Endothelial cell of umbilical vein (primary cell): ENCODE results near the gene ATP2B2. TPM values are rescaled to one million over a fixed set of nuclear protein-coding genes. Genes with fewer than 3 reads are reported as not detected.

Source experiments
- BruUV-seq: library from RNA; stranded (reverse); fragments of 400-500 nt; replicated peaks from 2 replicates; lab custom pipeline; 2021; lab: Mats Ljungman, UMichigan
- CTCF ChIA-PET: fragments of 300-600, 350-600 bp; sonication (Branson Sonifier 250); formaldehyde crosslinking; loops from one replicate; lab custom pipeline; 2021; ENCODE audit warnings: antibody characterized with exemption, inconsistent platforms; lab: Charles Lee
- POLR2A ChIA-PET: fragments of 300-600, 350-600 bp; sonication (Branson Sonifier 250); formaldehyde crosslinking; loops from one replicate; lab custom pipeline; 2021; ENCODE audit warnings: antibody characterized with exemption, inconsistent platforms; lab: Charles Lee
- DNase-seq: peaks from one replicate; pipeline ENCODE4 v3.0.0-alpha.2; 2011; ENCODE audit warnings: low read depth, low spot score
- FAIRE-seq: peaks from 2 replicates; lab custom pipeline; 2011; peaks lifted over from hg19 to GRCh38; lab: Jason Lieb, UNC
- H2AFZ ChIP-seq: 2 replicates; pipeline ENCODE4 v1.6.0; 2012; ENCODE audit warnings: low read depth, low read length, control low read depth, inconsistent platforms
- H3K27ac ChIP-seq: 2 replicates; pipeline ENCODE4 v1.5.1; 2011; ENCODE audit warnings: low read depth, mild to moderate bottlenecking, control low read depth, low read length, moderate library complexity; ENCODE audit not compliant: insufficient read depth
- H3K27me3 ChIP-seq, 2 experiments: 2 replicates each; pipeline versions ENCODE4 v1.6.0 to v1.6.1; 2011; ENCODE audit warnings: low read length in 2 of 2, mixed read lengths in 1 of 2; ENCODE audit not compliant: control insufficient read depth in 2 of 2, insufficient read depth in 2 of 2
- H3K36me3 ChIP-seq, 2 experiments: 2 replicates in 1 of 2; 3 replicates in 1 of 2; pipeline ENCODE4 v1.5.1; 2011; ENCODE audit warnings: low read length in 2 of 2, mild to moderate bottlenecking in 1 of 2, moderate library complexity in 1 of 2; ENCODE audit not compliant: control insufficient read depth in 2 of 2, insufficient read depth in 2 of 2; ENCODE audit errors: extremely low read depth in 1 of 2
- H3K4me1 ChIP-seq: 3 replicates; pipeline ENCODE4 v1.5.1; 2011; ENCODE audit warnings: mild to moderate bottlenecking, low read length; ENCODE audit not compliant: control insufficient read depth, insufficient read depth; ENCODE audit errors: extremely low read depth
- H3K4me2 ChIP-seq: 2 replicates; pipeline ENCODE4 v1.6.1; 2011; ENCODE audit warnings: low read length, control low read depth, mixed read lengths; ENCODE audit not compliant: insufficient read depth
- H3K4me3 ChIP-seq, 3 experiments: fragments of 200-600 bp in 1 of 3; sonication (generic), shearing (Covaris generic) in 1 of 3; replicated peaks in 1 of 3; 2 replicates each; pipeline ENCODE4 v1.5.1; 2011 to 2016; ENCODE audit warnings: control low read depth in 3 of 3, low read length in 3 of 3, mild to moderate bottlenecking in 2 of 3, inconsistent platforms in 1 of 3, low read depth in 1 of 3, moderate library complexity in 1 of 3; ENCODE audit not compliant: insufficient read depth in 1 of 3
- H3K79me2 ChIP-seq: 2 replicates; pipeline ENCODE4 v1.6.0; 2012; ENCODE audit warnings: low read length, inconsistent platforms; ENCODE audit not compliant: control insufficient read depth, insufficient read depth
- H3K9ac ChIP-seq: replicated peaks from 2 replicates; pipeline ENCODE3; 2011; ENCODE audit warnings: low read length, control low read depth; ENCODE audit not compliant: insufficient read depth; ENCODE audit errors: extremely low read depth
- H3K9me1 ChIP-seq: replicated peaks from 3 replicates; pipeline ENCODE4 v1.6.0; 2011; ENCODE audit warnings: mild to moderate bottlenecking, low read length; ENCODE audit not compliant: control insufficient read depth, insufficient read depth; ENCODE audit errors: extremely low read depth
- H3K9me3 ChIP-seq: replicated peaks from 2 replicates; pipeline ENCODE4 v1.5.1; 2012; ENCODE audit warnings: low read length, inconsistent platforms; ENCODE audit not compliant: control insufficient read depth, insufficient read depth
- H4K20me1 ChIP-seq: replicated peaks from 2 replicates; pipeline ENCODE3; 2011; ENCODE audit warnings: mild to moderate bottlenecking, low read length; ENCODE audit not compliant: control insufficient read depth, insufficient read depth; ENCODE audit errors: extremely low read depth
- EZH2 ChIP-seq: IDR thresholded peaks from 2 replicates; pipeline ENCODE4 v1.6.1; 2012; ENCODE audit warnings: borderline replicate concordance, low read depth, mild to moderate bottlenecking, moderate library complexity, low read length, inconsistent platforms; ENCODE audit not compliant: severe bottlenecking
- FOS ChIP-seq: IDR thresholded peaks from 2 replicates; pipeline ENCODE4 v1.6.1; 2011; ENCODE audit warnings: mild to moderate bottlenecking, low read length, moderate library complexity, borderline replicate concordance; ENCODE audit not compliant: insufficient read depth
- GATA2 ChIP-seq: IDR thresholded peaks from 2 replicates; pipeline ENCODE4 v1.7.0; 2011; ENCODE audit warnings: low read depth, mild to moderate bottlenecking, moderate library complexity, mixed read lengths, low read length; ENCODE audit not compliant: insufficient read length, insufficient read depth
- JUN ChIP-seq: IDR thresholded peaks from 2 replicates; pipeline ENCODE4 v1.6.1; 2011; ENCODE audit warnings: borderline replicate concordance, low read depth; ENCODE audit not compliant: insufficient read length, insufficient read depth
- MYC ChIP-seq: IDR thresholded peaks from one replicate; pipeline ENCODE4 v1.6.1; 2011; ENCODE audit warnings: mild to moderate bottlenecking, low read depth, low read length
- POLR2A ChIP-seq: IDR thresholded peaks from 2 replicates; pipeline ENCODE4 v1.6.1; 2012; ENCODE audit warnings: low read depth, mild to moderate bottlenecking, control low read depth, low read length
- POLR2AphosphoS5 ChIP-seq: IDR thresholded peaks from 2 replicates; pipeline ENCODE4 v1.6.1; 2012; ENCODE audit warnings: low read depth, mild to moderate bottlenecking, control low read depth, low read length, moderate library complexity; ENCODE audit not compliant: insufficient read depth
- dilution Hi-C: fragments of 300-500 bp; cut with MboI; formaldehyde crosslinking; loops from one replicate; pipeline ENCODE4 v1.15.0; 2019; ENCODE audit warnings: low sequenced_read_pairs; ENCODE audit not compliant: extremely low pct_ligation_motif_present
- intact Hi-C: fragments of 100-400 bp; cut with micrococcal nuclease; formaldehyde crosslinking; loops from one replicate; pipeline ENCODE4 v1.10.0; 2022
- polyA plus RNA-seq, 4 experiments: library from polyadenylated mRNA; depleted of rRNA in 3 of 4; stranded (reverse) in 3 of 4; unstranded in 1 of 4; fragments of >200 nt; gene quantifications; 2 replicates each; pipeline versions ENCODE4 v1.2.1 to v1.2.3, GENCODE V29; 2011 to 2012; ENCODE audit warnings: missing spikeins in 1 of 4
- total RNA-seq: library from RNA; stranded (reverse); gene quantifications from 2 replicates; pipeline ENCODE4 v1.2.3, GENCODE V29; 2021
- TF ChIP-seq, protein P1 (sequence below): IDR thresholded peaks from 2 replicates; pipeline ENCODE4 v1.6.1; 2011; ENCODE audit not compliant: insufficient read depth, insufficient read length
- TF ChIP-seq, protein P2 (sequence below), 2 donors: IDR thresholded peaks; 1 replicate in 1 of 2; 2 replicates in 1 of 2; pipeline ENCODE4 v1.5.1; 2011; ENCODE audit warnings: low read length in 2 of 2, mild to moderate bottlenecking in 2 of 2, moderate library complexity in 2 of 2, control low read depth in 1 of 2, inconsistent platforms in 1 of 2, low read depth in 1 of 2; ENCODE audit not compliant: insufficient read depth in 1 of 2; ENCODE audit errors: extremely low read depth in 1 of 2

ATP2B2 gene
- total and polyA plus RNA-seq, 2 donors (not counting 3 experiments of a cell fraction or from before 2014, with no cell fraction given): not detected

DNA sequence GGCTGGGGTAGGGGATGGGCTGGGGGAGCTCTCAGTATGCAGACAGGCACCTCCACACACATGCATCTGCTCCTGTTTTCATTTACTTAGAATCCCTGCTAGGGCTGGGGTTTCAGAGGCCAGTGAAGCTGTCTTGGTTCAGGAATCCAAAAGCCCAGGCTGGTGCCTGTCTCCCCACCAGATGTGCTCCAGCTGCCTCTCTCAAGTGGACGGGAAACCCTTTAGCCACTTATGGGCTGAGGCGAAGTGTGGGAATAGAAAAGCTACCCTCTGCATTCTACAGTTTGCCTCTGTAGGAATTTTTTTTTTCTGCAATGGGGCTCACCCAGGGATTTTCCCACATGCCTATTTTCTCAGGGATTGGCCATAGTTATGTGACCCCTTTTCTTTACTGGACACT is 72.5 kb downstream of the ATP2B2 start:
- no peaks in the 10 kb centered on the region for H3K27me3 ChIP-seq
- H4K20me1 ChIP-seq: no peaks in the 10 kb centered on the region
- ChIA-PET POLR2A (no interaction called here), CTCF (interaction anchor here (1.2 to 1.4 kb wide), 2 partner anchors 12 to 306 kb away, joined by 3 read pairs; no protein-coding TSS in a partner anchor)
- H3K4me3 ChIP-seq: no peak overlapping the region
- H3K4me1 ChIP-seq: peaks cover 4% of the 10 kb centered on the region
- no peak overlapping the region for H3K4me2 ChIP-seq
- intact Hi-C loops: no loop called here
- BruUV-seq: no TSS peak
- no peak for TF ChIP-seq POLR2A
- TF ChIP-seq EZH2: no peak
- no peak overlapping the region for H2AFZ ChIP-seq
- DNase-seq (no peak), FAIRE-seq (no peak)
- no peaks in the 10 kb centered on the region for H3K79me2 ChIP-seq
- no peak overlapping the region for H3K27ac ChIP-seq
- no peak overlapping the region for H3K9ac ChIP-seq
- no peaks in the 10 kb centered on the region for H3K9me3 ChIP-seq
- H3K9me1 ChIP-seq: no peaks in the 10 kb centered on the region
- dilution Hi-C loops: no loop called here
- H3K36me3 ChIP-seq: no peaks in the 10 kb centered on the region

- Histone ChIP-seq H3K36me3 (no peaks in the 10 kb centered on the region), H3K4me3 (no peak overlapping the region), H3K27me3 (no peaks in the 10 kb centered on the region), H4K20me1 (no peaks in the 10 kb centered on the region), H2AFZ (no peak overlapping the region), H3K9ac (no peak overlapping the region), H3K9me1 (no peaks in the 10 kb centered on the region), H3K4me2 (no peak overlapping the region), H3K4me1 (peaks cover 4% of the 10 kb centered on the region), H3K9me3 (no peaks in the 10 kb centered on the region), H3K27ac (no peak overlapping the region), H3K79me2 (no peaks in the 10 kb centered on the region)
- TF ChIP-seq FOS (no peak), POLR2AphosphoS5 (no peak), JUN (no peak), MYC (no peak), POLR2A (no peak), GATA2 (no peak), EZH2 (no peak)
- TF ChIP-seq, protein P1, sequence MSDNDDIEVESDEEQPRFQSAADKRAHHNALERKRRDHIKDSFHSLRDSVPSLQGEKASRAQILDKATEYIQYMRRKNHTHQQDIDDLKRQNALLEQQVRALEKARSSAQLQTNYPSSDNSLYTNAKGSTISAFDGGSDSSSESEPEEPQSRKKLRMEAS: no peak
- TF ChIP-seq, protein P2, sequence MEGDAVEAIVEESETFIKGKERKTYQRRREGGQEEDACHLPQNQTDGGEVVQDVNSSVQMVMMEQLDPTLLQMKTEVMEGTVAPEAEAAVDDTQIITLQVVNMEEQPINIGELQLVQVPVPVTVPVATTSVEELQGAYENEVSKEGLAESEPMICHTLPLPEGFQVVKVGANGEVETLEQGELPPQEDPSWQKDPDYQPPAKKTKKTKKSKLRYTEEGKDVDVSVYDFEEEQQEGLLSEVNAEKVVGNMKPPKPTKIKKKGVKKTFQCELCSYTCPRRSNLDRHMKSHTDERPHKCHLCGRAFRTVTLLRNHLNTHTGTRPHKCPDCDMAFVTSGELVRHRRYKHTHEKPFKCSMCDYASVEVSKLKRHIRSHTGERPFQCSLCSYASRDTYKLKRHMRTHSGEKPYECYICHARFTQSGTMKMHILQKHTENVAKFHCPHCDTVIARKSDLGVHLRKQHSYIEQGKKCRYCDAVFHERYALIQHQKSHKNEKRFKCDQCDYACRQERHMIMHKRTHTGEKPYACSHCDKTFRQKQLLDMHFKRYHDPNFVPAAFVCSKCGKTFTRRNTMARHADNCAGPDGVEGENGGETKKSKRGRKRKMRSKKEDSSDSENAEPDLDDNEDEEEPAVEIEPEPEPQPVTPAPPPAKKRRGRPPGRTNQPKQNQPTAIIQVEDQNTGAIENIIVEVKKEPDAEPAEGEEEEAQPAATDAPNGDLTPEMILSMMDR (IDR thresholded peaks at IDR 0.05; ENCODE audit: extremely low read depth in 1 of 2, insufficient read depth in 1 of 2, low read depth in 1 of 2, low read length in 2 of 2): no peak
- no TSS peak for BruUV-seq
- dilution Hi-C loops (no loop called here), intact Hi-C loops (no loop called here)
- ChIA-PET POLR2A (no interaction called here), CTCF (interaction anchor here (1.2 kb wide), 1 partner anchor 13 kb away, joined by 3 read pairs; no protein-coding TSS in a partner anchor)
- DNase-seq (no peak), FAIRE-seq (no peak)
Measured at GRCh38 chr3:10432156-10432845, 73.1 kb downstream of the ATP2B2 start.
